HCT116 (cell line): Measurements from ENCODE around the gene UBE2D2. TPM values are rescaled to one million over a fixed set of nuclear protein-coding genes. Genes with fewer than 3 reads are reported as not detected.

Source experiments
- ATAC-seq: fragments of 200-7000 bp; cut with Tn5 transposase; 2 replicates; pipeline ENCODE4 v1.9.1; 2020; ENCODE audit warnings: mild to moderate bottlenecking, moderate library complexity
- BruUV-seq: library from RNA; stranded (reverse); fragments of 400-500 nt; replicated peaks from 2 replicates; lab custom pipeline; 2021; lab: Mats Ljungman, UMichigan
- CTCF ChIA-PET: fragments of 300-600 bp; sonication (Branson Sonifier 250); formaldehyde crosslinking; loops from one replicate; lab custom pipeline; 2021; ENCODE audit warnings: antibody characterized with exemption; lab: Charles Lee
- POLR2A ChIA-PET: fragments of 300-600, 350-600 bp; sonication (Branson Sonifier 250); formaldehyde crosslinking; loops from one replicate; lab custom pipeline; 2021; ENCODE audit warnings: antibody characterized with exemption; lab: Charles Lee
- RAD21 ChIA-PET, 2 experiments: fragments of 300-600 bp; sonication (Branson Sonifier 250); formaldehyde crosslinking; loops; one replicate each; lab custom pipeline; 2023; ENCODE audit warnings: low total read pairs in 2 of 2; ENCODE audit not compliant: uncharacterized antibody in 2 of 2, unreplicated experiment in 2 of 2, low non-redundant PET in 1 of 2; lab: Charles Lee
- DNase-seq: peaks from one replicate; pipeline ENCODE4 v3.0.0-alpha.2; 2010; ENCODE audit warnings: low read depth, low spot score
- H2AFZ ChIP-seq: fragments of 200-600 bp; shearing (Covaris generic), sonication (generic); 2 replicates; pipeline ENCODE4 v1.6.1; 2017; ENCODE audit warnings: low read depth, mixed run types, mixed read lengths, antibody characterized with exemption, low read length; ENCODE audit not compliant: poor library complexity, severe bottlenecking
- H3K27ac ChIP-seq: 2 replicates; pipeline ENCODE4 v1.5.1; 2012; ENCODE audit warnings: low read depth, low read length
- H3K27me3 ChIP-seq: fragments of 200-600 bp; sonication (generic); 2 replicates; pipeline ENCODE4 v1.6.1; 2016; ENCODE audit warnings: mixed run types, low read length, mixed read lengths; ENCODE audit not compliant: insufficient read depth
- H3K36me3 ChIP-seq, 2 experiments: fragments of 200-500 bp in 1 of 2; fragments of 200-600 bp in 1 of 2; sonication (Bioruptor generic) in 1 of 2; sonication (generic) in 1 of 2; 2 replicates each; pipeline versions ENCODE4 v1.5.1 to v1.6.1; 2014 to 2016; ENCODE audit warnings: low read length in 2 of 2, inconsistent platforms in 1 of 2, mixed read lengths in 1 of 2, mixed run types in 1 of 2; ENCODE audit not compliant: insufficient read depth in 2 of 2, control insufficient read depth in 1 of 2
- H3K4me1 ChIP-seq, 2 experiments: fragments of 200-600 bp in 1 of 2; sonication (generic) in 1 of 2; 2 replicates each; pipeline versions ENCODE4 v1.5.1 to v1.6.1; 2012 to 2017; ENCODE audit warnings: low read length in 2 of 2, inconsistent platforms in 1 of 2, mild to moderate bottlenecking in 1 of 2, mixed read lengths in 1 of 2, mixed run types in 1 of 2, moderate library complexity in 1 of 2; ENCODE audit not compliant: insufficient read depth in 2 of 2, control insufficient read depth in 1 of 2
- H3K4me2 ChIP-seq: fragments of 200-600 bp; sonication (generic); 2 replicates; pipeline ENCODE4 v1.6.1; 2017; ENCODE audit warnings: mixed run types, low read length, mixed read lengths
- H3K4me3 ChIP-seq, 2 experiments: fragments of 200-600 bp in 1 of 2; sonication (generic) in 1 of 2; replicated peaks in 1 of 2; 2 replicates each; pipeline ENCODE4 v1.5.1; 2011 to 2016; ENCODE audit warnings: low read length in 2 of 2, control low read depth in 1 of 2, low read depth in 1 of 2, mild to moderate bottlenecking in 1 of 2, mixed read lengths in 1 of 2, mixed run types in 1 of 2
- H3K79me2 ChIP-seq: fragments of 200-600 bp; sonication (generic); 2 replicates; pipeline ENCODE4 v1.6.1; 2017; ENCODE audit warnings: mild to moderate bottlenecking, mixed run types, low read length, moderate library complexity, mixed read lengths; ENCODE audit not compliant: insufficient read depth
- H3K9ac ChIP-seq: fragments of 200-600 bp; sonication (generic); 2 replicates; pipeline ENCODE4 v1.6.1; 2016; ENCODE audit warnings: low read length, mixed read lengths
- H3K9me2 ChIP-seq: fragments of 200-600 bp; sonication (generic), shearing (Covaris generic); 2 replicates; pipeline ENCODE4 v1.6.1; 2017; ENCODE audit warnings: mixed run types, mild to moderate bottlenecking, moderate library complexity; ENCODE audit not compliant: insufficient read depth
- H3K9me3 ChIP-seq, 2 experiments: fragments of 200-500 bp in 1 of 2; fragments of 200-600 bp in 1 of 2; sonication (Bioruptor generic) in 1 of 2; sonication (generic) in 1 of 2; 2 replicates each; pipeline ENCODE4 v1.6.1; 2014 to 2017; ENCODE audit warnings: low read length in 2 of 2, mixed read lengths in 2 of 2, inconsistent platforms in 1 of 2, low read depth in 1 of 2, mild to moderate bottlenecking in 1 of 2, mixed run types in 1 of 2, moderate library complexity in 1 of 2; ENCODE audit not compliant: control insufficient read depth in 1 of 2, insufficient read depth in 1 of 2
- H4K20me1 ChIP-seq: fragments of 200-600 bp; sonication (generic), shearing (Covaris generic); 2 replicates; pipeline ENCODE4 v1.6.1; 2017; ENCODE audit warnings: mixed run types, mild to moderate bottlenecking, moderate library complexity; ENCODE audit not compliant: insufficient read depth
- ATF3 ChIP-seq: IDR thresholded peaks from 2 replicates; pipeline ENCODE4 v1.6.1; 2012
- CBX3 ChIP-seq: IDR thresholded peaks from 2 replicates; pipeline ENCODE4 v1.6.1; 2012; ENCODE audit warnings: low read depth
- CEBPB ChIP-seq: IDR thresholded peaks from 2 replicates; pipeline ENCODE4 v1.6.1; 2012; ENCODE audit warnings: low read depth
- EGR1 ChIP-seq: IDR thresholded peaks from 2 replicates; pipeline ENCODE4 v1.6.1; 2012; ENCODE audit warnings: low read depth
- ELF1 ChIP-seq: IDR thresholded peaks from 2 replicates; pipeline ENCODE4 v1.6.1; 2012; ENCODE audit warnings: low read depth, borderline replicate concordance
- EZH2 ChIP-seq: fragments of 200-600 bp; sonication (generic); IDR thresholded peaks from 2 replicates; pipeline ENCODE4 v1.6.1; 2017; ENCODE audit warnings: antibody characterized with exemption, mixed run types
- JUND ChIP-seq: IDR thresholded peaks from 2 replicates; pipeline ENCODE4 v1.6.1; 2012
- MAX ChIP-seq: IDR thresholded peaks from 2 replicates; pipeline ENCODE4 v1.6.1; 2012
- POLR2A ChIP-seq: IDR thresholded peaks from 2 replicates; pipeline ENCODE4 v1.7.0; 2011; ENCODE audit warnings: borderline replicate concordance; ENCODE audit not compliant: insufficient read depth, insufficient read length; ENCODE audit errors: extremely low read depth
- SP1 ChIP-seq: IDR thresholded peaks from 2 replicates; pipeline ENCODE4 v1.6.1; 2012; ENCODE audit warnings: low read depth
- SRF ChIP-seq: IDR thresholded peaks from 2 replicates; pipeline ENCODE4 v1.6.1; 2012; ENCODE audit warnings: low read depth
- YY1 ChIP-seq: IDR thresholded peaks from 2 replicates; pipeline ENCODE4 v1.6.1; 2011; ENCODE audit warnings: low read length, low read depth, moderate library complexity, mild to moderate bottlenecking; ENCODE audit not compliant: insufficient replicate concordance; ENCODE audit errors: extremely low read depth
- ZBTB33 ChIP-seq: IDR thresholded peaks from 2 replicates; pipeline ENCODE4 v1.6.1; 2011; ENCODE audit warnings: mild to moderate bottlenecking, low read length, moderate library complexity; ENCODE audit not compliant: insufficient replicate concordance; ENCODE audit errors: extremely low read depth
- ZNF274 ChIP-seq: fragments of 200-500 bp; sonication (Bioruptor generic); IDR thresholded peaks from 2 replicates; pipeline ENCODE4 v1.6.1; 2014; ENCODE audit warnings: mild to moderate bottlenecking, low read depth, low read length, inconsistent platforms
- intact Hi-C: fragments of 100-400 bp; cut with micrococcal nuclease; formaldehyde crosslinking; loops from 2 replicates; pipeline ENCODE4 v1.10.0; 2022
- total RNA-seq: library from RNA; stranded (reverse); gene quantifications from one replicate; pipeline ENCODE4 v1.2.1, GENCODE V29; 2021; ENCODE audit not compliant: unreplicated experiment

The UBE2D2 gene
- total RNA-seq, 1 experiment from 2014 or later, result 140 TPM

- no peak overlapping the region for H2AFZ ChIP-seq
- no peaks in the 10 kb centered on the region for H4K20me1 ChIP-seq
- H3K4me2 ChIP-seq, result no peak overlapping the region
- ChIA-PET POLR2A (no interaction called here), RAD21 (interaction anchor here in 1 of 2 experiments (0.5 kb wide), 1 partner anchor 16 kb away, joined by 3 read pairs; no protein-coding TSS in a partner anchor)
- BruUV-seq, result no TSS peak
- H3K9me3 ChIP-seq, result no peaks in the 10 kb centered on the region
- no peaks in the 10 kb centered on the region for H3K27me3 ChIP-seq
- no peaks in the 10 kb centered on the region for H3K36me3 ChIP-seq
- H3K4me3 ChIP-seq, result no peak overlapping the region
- H3K9me2 ChIP-seq, result no peaks in the 10 kb centered on the region
- peaks cover 40 to 63% of the 10 kb centered on the region in 2 experiments for H3K4me1 ChIP-seq
- TF ChIP-seq EZH2, result no peak
- TF ChIP-seq MAX, result no peak
- no peak for TF ChIP-seq ZBTB33
- TF ChIP-seq JUND, result no peak
- no peak for TF ChIP-seq ELF1
- no peak for TF ChIP-seq SP1
- no peak for TF ChIP-seq ATF3
- no peak for TF ChIP-seq CEBPB
- TF ChIP-seq SRF, result no peak
- no peak for TF ChIP-seq ZNF274
- TF ChIP-seq EGR1, result no peak
- no peak for TF ChIP-seq CBX3
- no peak for TF ChIP-seq YY1
- no peak for TF ChIP-seq POLR2A
- TF ChIP-seq, all 23 proteins: peak for 0
- DNase-seq (no peak), ATAC-seq (no peak)
- Histone ChIP-seq H3K79me2 (peaks cover 14% of the 10 kb centered on the region), H3K27ac (no peak overlapping the region), H3K9ac (no peak overlapping the region)
- CTCF ChIA-PET, result interaction anchor here (1.2 to 1.5 kb wide), 2 partner anchors 9 to 121 kb away, joined by 3 to 4 read pairs; no protein-coding TSS in a partner anchor
- intact Hi-C loops, result no loop called here
These were observed 83.7 kb downstream of the UBE2D2 start for GRCh38 chr5:139644646-139645429.
